GM12891 (cell line): ENCODE results near the gene SPX.

Experiments used
- POLR2A ChIP-seq: IDR thresholded peaks from 2 replicates; pipeline ENCODE4 v1.6.1; 2011; ENCODE audit warnings: low read depth, low read length, control low read depth
- TAF1 ChIP-seq: IDR thresholded peaks from 2 replicates; pipeline ENCODE4 v1.6.1; 2011; ENCODE audit warnings: low read depth, low read length, control low read depth

DNA sequence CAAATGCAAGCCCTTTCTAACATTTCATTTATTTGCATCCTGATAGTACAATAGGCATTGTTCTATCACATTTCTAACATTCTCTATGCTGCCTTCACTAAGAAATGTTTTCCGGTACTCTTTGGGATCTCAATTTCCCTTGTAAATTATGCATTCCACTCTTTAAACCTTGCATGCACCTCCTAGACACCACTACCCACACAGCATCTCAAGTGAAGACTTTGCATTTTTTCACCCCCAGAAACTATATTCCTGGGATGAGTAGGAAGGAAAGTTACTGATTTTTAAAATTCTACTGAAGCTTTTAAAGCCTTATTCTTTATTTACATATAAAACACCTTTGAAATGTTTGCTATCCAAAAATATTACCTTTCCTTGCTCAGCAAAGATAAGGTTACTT lies 51.4 kb downstream of the SPX start:
- TF ChIP-seq POLR2A (no peak), TAF1 (no peak)
